Measurements from ENCODE around the gene ASB1. TPM values are rescaled to one million over a fixed set of nuclear protein-coding genes. Genes with fewer than 3 reads are reported as not detected.

The ASB1 gene
- total and polyA plus RNA-seq, 9 of the 15 experiments (the other 6 are each of a cell fraction or from before 2014, with no cell fraction given) = 6.3 to 37.7 (median 23.9) TPM

DNA sequence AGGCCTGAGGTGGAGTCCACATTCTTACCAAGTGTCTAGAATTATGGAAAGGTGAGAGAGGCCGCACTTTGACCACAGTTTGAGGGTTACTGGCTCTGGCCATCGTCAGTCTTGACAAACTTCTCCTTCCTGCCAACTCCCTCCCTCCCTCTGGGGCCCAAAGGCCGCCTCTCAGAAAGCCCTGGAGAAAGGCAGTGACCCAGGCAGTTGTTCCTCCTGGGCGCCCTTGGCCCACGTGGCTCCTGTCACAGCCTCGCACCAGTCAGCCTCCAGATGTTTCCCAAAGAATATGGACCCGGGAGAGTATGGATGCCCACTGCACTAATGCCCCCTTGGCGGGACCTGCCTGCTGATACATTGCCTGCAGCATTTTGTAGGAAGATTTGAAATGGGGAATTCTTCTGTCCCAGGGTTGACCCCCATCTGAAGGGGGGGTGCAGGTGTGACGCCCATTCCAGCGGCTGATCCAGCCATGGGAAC, 61.7 kb downstream of the ASB1 start:
- in situ Hi-C loops (cut with MboI) = no loop called here
- CTCF ChIA-PET (ENCODE audit: low intra/inter-chr PET ratio) = no interaction called here

More for the DNA sequence above, 61.7 kb downstream of the ASB1 start:
- BruUV-seq (replicated peaks) = no TSS peak
- Histone ChIP-seq H3K36me3 (ENCODE audit: control insufficient read depth, insufficient read depth, low read length) (no peaks in the 10 kb centered on the region), H3K9me1 (ENCODE audit: control insufficient read depth, insufficient read depth, low read length) (no peaks in the 10 kb centered on the region), H3K27ac (ENCODE audit: extremely low read depth, low read depth, low read length) (no peak overlapping the region), H3K4me3 (no peak overlapping the region), H3K4me1 (replicated peaks in 1 of 2; ENCODE audit: control insufficient read depth in 2 of 2, insufficient read depth in 2 of 2, low read length in 2 of 2) (peaks cover 0 to 4% of the 10 kb centered on the region in 2 experiments; a peak in 1 of 5 replicates), H4K20me1 (replicated peaks; ENCODE audit: control insufficient read depth, insufficient read depth, low read length) (no peaks in the 10 kb centered on the region), H3K9ac (ENCODE audit: insufficient read depth in 1 of 2, low read depth in 2 of 2, low read length in 2 of 2) (no peak overlapping the region), H3K79me2 (ENCODE audit: control insufficient read depth, insufficient read depth, low read length) (no peaks in the 10 kb centered on the region), H3K9me3 (replicated peaks; ENCODE audit: control insufficient read depth, insufficient read depth, low read depth, low read length) (peaks cover 5% of the 10 kb centered on the region; the same call in 1 of the 2 replicates), H3K27me3 (ENCODE audit: control insufficient read depth in 2 of 2, insufficient read depth in 2 of 2, low read length in 2 of 2) (peaks cover 3 to 39% of the 10 kb centered on the region in 2 experiments; a peak in 4 of 5 replicates), H3K4me2 (ENCODE audit: insufficient read depth, low read length) (no peak overlapping the region), H2AFZ (ENCODE audit: low read depth, low read length) (no peak overlapping the region)
- no peak for TF ChIP-seq SIX5 (IDR thresholded peaks at IDR 0.05; ENCODE audit: borderline replicate concordance in 1 of 2, insufficient read depth in 1 of 2, low read depth in 1 of 2, low read length in 2 of 2)
- no peak for TF ChIP-seq HEY1 (CRISPR knock-in tag; IDR thresholded peaks at IDR 0.05; ENCODE audit: borderline replicate concordance)
- no peak for TF ChIP-seq BRF2 (IDR thresholded peaks at IDR 0.05; ENCODE audit: borderline replicate concordance, insufficient read depth, insufficient read length)
- TF ChIP-seq ZNF311 (CRISPR knock-in tag; IDR thresholded peaks at IDR 0.05) = no peak
- TF ChIP-seq, protein P1, sequence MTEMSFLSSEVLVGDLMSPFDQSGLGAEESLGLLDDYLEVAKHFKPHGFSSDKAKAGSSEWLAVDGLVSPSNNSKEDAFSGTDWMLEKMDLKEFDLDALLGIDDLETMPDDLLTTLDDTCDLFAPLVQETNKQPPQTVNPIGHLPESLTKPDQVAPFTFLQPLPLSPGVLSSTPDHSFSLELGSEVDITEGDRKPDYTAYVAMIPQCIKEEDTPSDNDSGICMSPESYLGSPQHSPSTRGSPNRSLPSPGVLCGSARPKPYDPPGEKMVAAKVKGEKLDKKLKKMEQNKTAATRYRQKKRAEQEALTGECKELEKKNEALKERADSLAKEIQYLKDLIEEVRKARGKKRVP (CRISPR knock-in tag; IDR thresholded peaks at IDR 0.05) = no peak
- TF ChIP-seq, protein P2, sequence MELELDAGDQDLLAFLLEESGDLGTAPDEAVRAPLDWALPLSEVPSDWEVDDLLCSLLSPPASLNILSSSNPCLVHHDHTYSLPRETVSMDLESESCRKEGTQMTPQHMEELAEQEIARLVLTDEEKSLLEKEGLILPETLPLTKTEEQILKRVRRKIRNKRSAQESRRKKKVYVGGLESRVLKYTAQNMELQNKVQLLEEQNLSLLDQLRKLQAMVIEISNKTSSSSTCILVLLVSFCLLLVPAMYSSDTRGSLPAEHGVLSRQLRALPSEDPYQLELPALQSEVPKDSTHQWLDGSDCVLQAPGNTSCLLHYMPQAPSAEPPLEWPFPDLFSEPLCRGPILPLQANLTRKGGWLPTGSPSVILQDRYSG (tag; conservative IDR thresholded peaks at IDR 0.05; ENCODE audit: low read depth) = no peak
- TF ChIP-seq ELF1 (tag; IDR thresholded peaks at IDR 0.05) = no peak
- TF ChIP-seq FOXK2 (conservative IDR thresholded peaks at IDR 0.05 in 1 of 2, IDR thresholded peaks at IDR 0.05 in 1 of 2; ENCODE audit: low read depth in 2 of 2) = no peak
- no peak for TF ChIP-seq MYNN (IDR thresholded peaks at IDR 0.05)
- TF ChIP-seq MYNN (CRISPR knock-in tag; IDR thresholded peaks at IDR 0.05) = no peak
- no peak for TF ChIP-seq ZNF766 (CRISPR knock-in tag; conservative IDR thresholded peaks at IDR 0.05)
- no peak for FAIRE-seq
- ATAC-seq = no peak
- intact Hi-C loops (cut with micrococcal nuclease) = no loop called here
- WGBS (ENCODE audit: insufficient coverage, low coverage, missing lambda C conversion rate) = 0% methylated on average over 9 of the region's 10 CpGs
- DNase-seq (ENCODE audit: extremely low read depth in 1 of 4, low spot score in 3 of 4) = no peak
- POLR2A ChIA-PET = no interaction called here
